ENCODE results near the gene TANC2.
"Not testable (repeated sequence)": the region's sequence is repeated elsewhere in the genome, so short reads cannot be mapped to it uniquely, and the experiment has no call there.

The TANC2 gene

GRCh38 chr17:62968445-62968923, 2.4 kb downstream of the TANC2 start:
- H3K4me1 ChIP-seq (ENCODE audit: insufficient read depth, poor library complexity, severe bottlenecking): peaks cover 30% of the 10 kb centered on the region
- peaks cover 59% of the 10 kb centered on the region for H3K36me3 ChIP-seq (ENCODE audit: low read depth)
- no peaks in the 10 kb centered on the region for H3K9me3 ChIP-seq (ENCODE audit: severe bottlenecking)
- TF ChIP-seq CTCF (IDR thresholded peaks at IDR 0.05; ENCODE audit: poor library complexity, severe bottlenecking): peak; percentile 98
- no peaks in the 10 kb centered on the region for H3K27me3 ChIP-seq (ENCODE audit: insufficient read depth, poor library complexity, severe bottlenecking)
- H3K27ac ChIP-seq (ENCODE audit: poor library complexity, severe bottlenecking): peak overlapping the region; percentile 83
- ATAC-seq (ENCODE audit: low read depth) (peak; percentile 85), DNase-seq (ENCODE audit: low spot score) (no peak)
- peak overlapping the region; percentile 99 for H3K4me3 ChIP-seq (ENCODE audit: severe bottlenecking)

- ATAC-seq (ENCODE audit: low read depth): no peak
- no peak for DNase-seq (ENCODE audit: low spot score)
- Histone ChIP-seq H3K36me3 (ENCODE audit: low read depth) (peaks cover 76% of the 10 kb centered on the region), H3K9me3 (ENCODE audit: severe bottlenecking) (no peaks in the 10 kb centered on the region), H3K27me3 (ENCODE audit: insufficient read depth, poor library complexity, severe bottlenecking) (no peaks in the 10 kb centered on the region), H3K27ac (ENCODE audit: poor library complexity, severe bottlenecking) (no peak overlapping the region), H3K4me1 (ENCODE audit: insufficient read depth, poor library complexity, severe bottlenecking) (peaks cover 26% of the 10 kb centered on the region), H3K4me3 (ENCODE audit: severe bottlenecking) (no peak overlapping the region)
- no peak for TF ChIP-seq CTCF (IDR thresholded peaks at IDR 0.05; ENCODE audit: poor library complexity, severe bottlenecking)
These were observed 4.6 kb downstream of the TANC2 start for GRCh38 chr17:62970610-62971009.

GRCh38 chr17:62971853-62972252, 5.8 kb downstream of the TANC2 start:
- TF ChIP-seq CTCF (IDR thresholded peaks at IDR 0.05; ENCODE audit: poor library complexity, severe bottlenecking): no peak
- DNase-seq (ENCODE audit: low spot score) (no peak), ATAC-seq (ENCODE audit: low read depth) (no peak)

GRCh38 chr17:62974788-62975187, 8.8 kb downstream of the TANC2 start:
- H3K9me3 ChIP-seq (ENCODE audit: severe bottlenecking): peaks cover 2% of the 10 kb centered on the region
- ATAC-seq (ENCODE audit: low read depth): no peak
- H3K4me3 ChIP-seq (ENCODE audit: severe bottlenecking): no peak overlapping the region
- H3K27me3 ChIP-seq (ENCODE audit: insufficient read depth, poor library complexity, severe bottlenecking): no peaks in the 10 kb centered on the region
- peaks cover 14% of the 10 kb centered on the region for H3K4me1 ChIP-seq (ENCODE audit: insufficient read depth, poor library complexity, severe bottlenecking)
- H3K36me3 ChIP-seq (ENCODE audit: low read depth): peaks cover 80% of the 10 kb centered on the region
- no peak for DNase-seq (ENCODE audit: low spot score)
- H3K27ac ChIP-seq (ENCODE audit: poor library complexity, severe bottlenecking): no peak overlapping the region
- no peak for TF ChIP-seq CTCF (IDR thresholded peaks at IDR 0.05; ENCODE audit: poor library complexity, severe bottlenecking)

More at GRCh38 chr17:62971853-62972252, 5.8 kb downstream of the TANC2 start:
- Histone ChIP-seq H3K27me3 (ENCODE audit: insufficient read depth, poor library complexity, severe bottlenecking) (no peaks in the 10 kb centered on the region), H3K4me3 (ENCODE audit: severe bottlenecking) (no peak overlapping the region), H3K4me1 (ENCODE audit: insufficient read depth, poor library complexity, severe bottlenecking) (peaks cover 26% of the 10 kb centered on the region), H3K9me3 (ENCODE audit: severe bottlenecking) (peaks cover 2% of the 10 kb centered on the region), H3K36me3 (ENCODE audit: low read depth) (peaks cover 86% of the 10 kb centered on the region), H3K27ac (ENCODE audit: poor library complexity, severe bottlenecking) (no peak overlapping the region)

- no peak for ATAC-seq (ENCODE audit: low read depth)
- Histone ChIP-seq H3K36me3 (ENCODE audit: low read depth) (peaks cover 79% of the 10 kb centered on the region), H3K4me1 (ENCODE audit: insufficient read depth, poor library complexity, severe bottlenecking) (peaks cover 10% of the 10 kb centered on the region), H3K9me3 (ENCODE audit: severe bottlenecking) (peaks cover 2% of the 10 kb centered on the region), H3K27ac (ENCODE audit: poor library complexity, severe bottlenecking) (no peak overlapping the region), H3K4me3 (ENCODE audit: severe bottlenecking) (no peak overlapping the region), H3K27me3 (ENCODE audit: insufficient read depth, poor library complexity, severe bottlenecking) (no peaks in the 10 kb centered on the region)
- no peak for DNase-seq (ENCODE audit: low spot score)
- TF ChIP-seq CTCF (IDR thresholded peaks at IDR 0.05; ENCODE audit: poor library complexity, severe bottlenecking): no peak
These were observed 9.2 kb downstream of the TANC2 start for GRCh38 chr17:62975206-62975605.

- not testable (repeated sequence) for H3K27me3 ChIP-seq (ENCODE audit: insufficient read depth, poor library complexity, severe bottlenecking); H3K27ac ChIP-seq (ENCODE audit: poor library complexity, severe bottlenecking); H3K4me3 ChIP-seq (ENCODE audit: severe bottlenecking); ATAC-seq (ENCODE audit: low read depth); H3K4me1 ChIP-seq (ENCODE audit: insufficient read depth, poor library complexity, severe bottlenecking); DNase-seq (ENCODE audit: low spot score); H3K9me3 ChIP-seq (ENCODE audit: severe bottlenecking)
- H3K36me3 ChIP-seq (ENCODE audit: low read depth): peaks cover 72% of the 10 kb centered on the region
These were observed 10.7 kb downstream of the TANC2 start for GRCh38 chr17:62976643-62977231.
